OCI-LY1 (cell line): Measurements from ENCODE around the gene ANTXR1.

ENCODE experiments used
- H2AFZ ChIP-seq: fragments of 200-600 bp; sonication (generic), shearing (Covaris generic); 2 replicates; pipeline ENCODE4 v1.6.0; 2014; ENCODE audit warnings: antibody characterized with exemption, mild to moderate bottlenecking, low read length
- H3F3A ChIP-seq: fragments of 200-600 bp; sonication (generic), shearing (Covaris generic); 2 replicates; pipeline ENCODE4 v1.6.0; 2014; ENCODE audit warnings: mild to moderate bottlenecking, antibody characterized with exemption, low read length, moderate library complexity; ENCODE audit not compliant: insufficient read depth
- H3K27ac ChIP-seq: fragments of 200-600 bp; sonication (generic); 2 replicates; pipeline ENCODE4 v1.5.1; 2014; ENCODE audit warnings: low read length, mixed run types, mild to moderate bottlenecking, low read depth; ENCODE audit not compliant: poor library complexity, severe bottlenecking
- H3K27me3 ChIP-seq: fragments of 200-600 bp; sonication (generic); 2 replicates; pipeline ENCODE4 v1.6.0; 2014; ENCODE audit warnings: antibody characterized with exemption, mild to moderate bottlenecking, low read length, moderate library complexity; ENCODE audit not compliant: insufficient read depth
- H3K36me3 ChIP-seq: fragments of 200-600 bp; sonication (generic); 2 replicates; pipeline ENCODE4 v1.6.1; 2014; ENCODE audit warnings: mild to moderate bottlenecking, antibody characterized with exemption, low read length, moderate library complexity, mixed read lengths; ENCODE audit not compliant: insufficient read depth
- H3K4me1 ChIP-seq: fragments of 200-600 bp; sonication (generic); 2 replicates; pipeline ENCODE4 v1.5.1; 2014; ENCODE audit warnings: mild to moderate bottlenecking, low read length, moderate library complexity; ENCODE audit not compliant: insufficient read depth, severe bottlenecking
- H3K4me2 ChIP-seq: fragments of 200-600 bp; sonication (generic), shearing (Covaris generic); 2 replicates; pipeline ENCODE4 v1.6.1; 2014; ENCODE audit warnings: low read length
- H3K4me3 ChIP-seq: fragments of 200-600 bp; sonication (generic); 2 replicates; pipeline ENCODE4 v1.5.1; 2014; ENCODE audit warnings: low read length, low read depth, mild to moderate bottlenecking, mixed read lengths; ENCODE audit not compliant: poor library complexity, severe bottlenecking
- H3K79me2 ChIP-seq: fragments of 200-600 bp; shearing (Covaris generic); 2 replicates; pipeline ENCODE4 v1.6.1; 2016; ENCODE audit warnings: mixed run types, low read length, mixed read lengths; ENCODE audit not compliant: insufficient read depth
- H3K9ac ChIP-seq: fragments of 200-600 bp; sonication (generic), shearing (Covaris generic); 2 replicates; pipeline ENCODE4 v1.6.1; 2014; ENCODE audit warnings: mild to moderate bottlenecking, low read length, mixed read lengths
- H3K9me2 ChIP-seq: fragments of 200-600 bp; sonication (generic), shearing (Covaris generic); 2 replicates; pipeline ENCODE4 v1.6.1; 2014; ENCODE audit warnings: low read depth, mild to moderate bottlenecking, low read length, mixed read lengths
- H3K9me3 ChIP-seq: fragments of 200-600 bp; shearing (Covaris generic); 2 replicates; pipeline ENCODE4 v1.6.1; 2014; ENCODE audit warnings: low read length, mixed read lengths
- H4K20me1 ChIP-seq: fragments of 200-600 bp; sonication (generic), shearing (Covaris generic); 2 replicates; pipeline ENCODE4 v1.6.0; 2016; ENCODE audit warnings: mild to moderate bottlenecking, low read length; ENCODE audit not compliant: insufficient read depth
- CTCF ChIP-seq: fragments of 200-600 bp; sonication (generic), shearing (Covaris generic); IDR thresholded peaks from 2 replicates; pipeline ENCODE4 v1.5.1; 2017; ENCODE audit warnings: mild to moderate bottlenecking, antibody characterized with exemption, low read length, moderate library complexity, mixed read lengths
- EZH2 ChIP-seq: fragments of 200-600 bp; sonication (generic), shearing (Covaris generic); IDR thresholded peaks from 2 replicates; pipeline ENCODE4 v1.8.0; 2017; ENCODE audit warnings: borderline replicate concordance, mixed run types, mild to moderate bottlenecking, antibody characterized with exemption, low read length, moderate library complexity, mixed read lengths

The ANTXR1 gene

GRCh38 chr2:69288429-69288828 lies 275.4 kb downstream of the ANTXR1 start:
- no peak overlapping the region for H3K27ac ChIP-seq
- H3F3A ChIP-seq = no peaks in the 10 kb centered on the region
- H3K79me2 ChIP-seq = no peaks in the 10 kb centered on the region
- TF ChIP-seq EZH2 (no peak), CTCF (no peak)
- no peaks in the 10 kb centered on the region for H4K20me1 ChIP-seq
- H3K27me3 ChIP-seq = no peaks in the 10 kb centered on the region
- no peak overlapping the region for H3K4me2 ChIP-seq
- H3K36me3 ChIP-seq = no peaks in the 10 kb centered on the region
- no peak overlapping the region for H2AFZ ChIP-seq
- no peaks in the 10 kb centered on the region for H3K9me2 ChIP-seq
- H3K9ac ChIP-seq = no peak overlapping the region
- H3K4me1 ChIP-seq = no peaks in the 10 kb centered on the region
- H3K4me3 ChIP-seq = no peak overlapping the region
- H3K9me3 ChIP-seq = no peaks in the 10 kb centered on the region

- H3K9me2 ChIP-seq = no peaks in the 10 kb centered on the region
- no peak overlapping the region for H2AFZ ChIP-seq
- no peaks in the 10 kb centered on the region for H3K27me3 ChIP-seq
- no peak overlapping the region for H3K9ac ChIP-seq
- H3K4me3 ChIP-seq = no peak overlapping the region
- no peaks in the 10 kb centered on the region for H3K36me3 ChIP-seq
- no peaks in the 10 kb centered on the region for H3K79me2 ChIP-seq
- TF ChIP-seq CTCF = no peak
- no peak overlapping the region for H3K4me2 ChIP-seq
- H3K9me3 ChIP-seq = no peaks in the 10 kb centered on the region
- no peak overlapping the region for H3K27ac ChIP-seq
- no peaks in the 10 kb centered on the region for H3F3A ChIP-seq
- no peaks in the 10 kb centered on the region for H4K20me1 ChIP-seq
- H3K4me1 ChIP-seq = no peaks in the 10 kb centered on the region
Measured at GRCh38 chr2:69291004-69291650, 278.1 kb downstream of the ANTXR1 start.

GRCh38 chr2:69291721-69292120 lies 278.7 kb downstream of the ANTXR1 start:
- H2AFZ ChIP-seq = no peak overlapping the region

More at GRCh38 chr2:69291721-69292120, 278.7 kb downstream of the ANTXR1 start:
- Histone ChIP-seq H3K4me3 (no peak overlapping the region), H3K4me1 (no peaks in the 10 kb centered on the region), H3K9me2 (no peaks in the 10 kb centered on the region), H3K9ac (no peak overlapping the region), H4K20me1 (no peaks in the 10 kb centered on the region), H3K9me3 (no peaks in the 10 kb centered on the region), H3F3A (no peaks in the 10 kb centered on the region), H3K4me2 (no peak overlapping the region), H3K36me3 (no peaks in the 10 kb centered on the region), H3K27ac (no peak overlapping the region), H3K27me3 (no peaks in the 10 kb centered on the region), H3K79me2 (no peaks in the 10 kb centered on the region)
- no peak for TF ChIP-seq CTCF
- TF ChIP-seq EZH2 = no peak
